Dendritic cell treated with granulocyte-macrophage colony-stimulating factor and Interleukin-4, amounts not matched to agents 40 ng/mL and 50 ng/mL, for 4 days (primary cell): ENCODE measurements around the gene ARHGAP23.

Experiments
- H3K27ac Mint-ChIP-seq: one replicate; pipeline ENCODE4 v1.8.0; 2022; ENCODE audit warnings: mild to moderate bottlenecking, mixed read lengths
- H3K27me3 Mint-ChIP-seq: one replicate; pipeline ENCODE4 v1.8.0; 2022; ENCODE audit warnings: mild to moderate bottlenecking, mixed read lengths
- H3K36me3 Mint-ChIP-seq: one replicate; pipeline ENCODE4 v1.8.0; 2022; ENCODE audit warnings: low read depth, mixed read lengths
- H3K4me1 Mint-ChIP-seq: one replicate; pipeline ENCODE4 v1.8.0; 2022; ENCODE audit warnings: low read depth, mixed read lengths
- H3K4me3 Mint-ChIP-seq: one replicate; pipeline ENCODE4 v1.8.0; 2022; ENCODE audit warnings: mild to moderate bottlenecking, moderate library complexity, mixed read lengths
- H3K9me3 Mint-ChIP-seq: one replicate; pipeline ENCODE4 v1.8.0; 2022; ENCODE audit warnings: mixed read lengths
- intact Hi-C: fragments of 100-400 bp; cut with micrococcal nuclease; formaldehyde crosslinking; loops from one replicate; pipeline ENCODE4 v1.15.0; 2022

Gene ARHGAP23

DNA sequence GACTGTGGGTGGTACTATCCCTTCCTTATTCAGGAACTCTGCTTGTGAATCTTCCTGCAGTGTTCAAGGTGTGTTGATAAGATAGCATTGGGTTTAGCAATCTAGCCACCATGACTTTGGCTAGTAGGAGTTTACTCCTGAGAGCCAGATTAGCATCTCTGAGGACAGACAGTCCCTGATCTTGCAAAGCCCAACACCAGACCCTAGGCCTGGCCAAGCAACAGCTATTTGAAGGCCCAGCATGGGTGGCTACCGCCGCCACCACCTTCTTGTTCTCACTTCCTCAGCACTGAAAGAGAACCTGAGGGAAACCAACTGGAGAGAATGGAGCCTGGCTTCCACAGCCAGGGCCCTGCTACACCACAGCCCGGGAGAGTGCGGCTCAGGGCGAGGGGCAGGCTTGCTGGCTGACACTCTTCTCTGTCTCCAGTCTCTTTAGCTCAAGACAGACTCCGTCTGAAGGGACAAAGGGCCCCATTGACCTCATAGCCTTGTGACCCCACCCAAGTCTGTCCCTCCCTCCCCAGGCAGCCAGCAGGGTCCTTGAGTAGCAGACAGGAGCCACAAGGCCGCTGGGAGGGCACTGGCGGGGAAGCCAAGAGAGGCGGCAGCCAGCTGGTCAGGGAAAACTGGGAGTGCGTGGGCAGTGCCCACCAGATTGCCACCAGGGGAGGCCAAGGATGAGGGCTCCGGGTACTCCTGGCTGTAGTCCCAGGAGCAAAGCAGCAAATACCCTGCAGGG, 10.9 kb upstream of the ARHGAP23 start:
- Mint-ChIP-seq H3K4me1 (peaks cover 30% of the 10 kb centered on the region), H3K27ac (no peak overlapping the region), H3K36me3 (no peaks in the 10 kb centered on the region), H3K27me3 (peaks cover 60% of the 10 kb centered on the region), H3K9me3 (no peaks in the 10 kb centered on the region), H3K4me3 (no peak overlapping the region)
- intact Hi-C loops, result no loop called here

- Mint-ChIP-seq H3K4me3 (no peak overlapping the region), H3K27me3 (peaks cover 68% of the 10 kb centered on the region), H3K4me1 (peaks cover 30% of the 10 kb centered on the region)
Observed at GRCh38 chr17:38418062-38418692, 10.1 kb upstream of the ARHGAP23 start.

GRCh38 chr17:38418693-38419507, 9.4 kb upstream of the ARHGAP23 start:
- Mint-ChIP-seq H3K4me3 (no peak overlapping the region), H3K27ac (peak overlapping the region; percentile 26), H3K27me3 (peaks cover 74% of the 10 kb centered on the region), H3K36me3 (no peaks in the 10 kb centered on the region), H3K4me1 (peaks cover 31% of the 10 kb centered on the region), H3K9me3 (no peaks in the 10 kb centered on the region)
- intact Hi-C loops, result no loop called here

More at GRCh38 chr17:38418062-38418692, 10.1 kb upstream of the ARHGAP23 start:
- intact Hi-C loops, result no loop called here
- no peaks in the 10 kb centered on the region for H3K36me3 Mint-ChIP-seq
- H3K9me3 Mint-ChIP-seq, result no peaks in the 10 kb centered on the region
- no peak overlapping the region for H3K27ac Mint-ChIP-seq

- Mint-ChIP-seq H3K9me3 (no peaks in the 10 kb centered on the region), H3K4me1 (peaks cover 37% of the 10 kb centered on the region), H3K36me3 (no peaks in the 10 kb centered on the region), H3K27ac (no peak overlapping the region), H3K4me3 (no peak overlapping the region), H3K27me3 (peaks cover 80% of the 10 kb centered on the region)
- intact Hi-C loops, result no loop called here
Observed at GRCh38 chr17:38419508-38419981, 8.7 kb upstream of the ARHGAP23 start.

DNA sequence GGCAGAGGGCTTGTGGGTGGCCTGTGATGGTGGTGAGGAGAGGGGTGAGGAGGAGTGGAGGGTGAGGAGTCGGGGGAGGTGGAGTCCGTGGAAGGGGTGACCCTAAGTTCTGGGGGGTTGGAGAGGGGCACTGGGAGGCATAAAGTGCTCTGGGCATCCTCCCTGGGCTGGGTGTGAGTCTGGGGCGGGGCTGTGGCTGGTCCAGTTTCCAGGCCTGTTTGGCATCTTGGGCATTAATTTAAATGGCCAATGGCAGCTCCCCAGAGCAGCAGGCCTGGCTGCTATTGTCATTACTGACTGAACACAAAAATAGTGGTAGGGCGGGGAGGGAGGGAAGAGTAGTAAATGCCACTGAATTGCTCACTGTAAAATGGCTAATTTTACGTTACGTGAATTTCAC, 7.7 kb upstream of the ARHGAP23 start:
- no peaks in the 10 kb centered on the region for H3K36me3 Mint-ChIP-seq
- no peaks in the 10 kb centered on the region for H3K9me3 Mint-ChIP-seq
- H3K27me3 Mint-ChIP-seq, result peaks cover 88% of the 10 kb centered on the region
- H3K4me1 Mint-ChIP-seq, result peaks cover 38% of the 10 kb centered on the region
- intact Hi-C loops, result loop anchor here (10.0 kb wide), 1 partner anchor 244 kb away; no protein-coding TSS in a partner anchor
- no peak overlapping the region for H3K27ac Mint-ChIP-seq
- no peak overlapping the region for H3K4me3 Mint-ChIP-seq

GRCh38 chr17:38421171-38421841, 7.0 kb upstream of the ARHGAP23 start:
- Mint-ChIP-seq H3K36me3 (no peaks in the 10 kb centered on the region), H3K9me3 (no peaks in the 10 kb centered on the region), H3K4me1 (peaks cover 39% of the 10 kb centered on the region), H3K27ac (no peak overlapping the region), H3K4me3 (no peak overlapping the region), H3K27me3 (peaks cover 88% of the 10 kb centered on the region)
- intact Hi-C loops, result loop anchor here (10.0 kb wide), 1 partner anchor 243 kb away; no protein-coding TSS in a partner anchor

DNA sequence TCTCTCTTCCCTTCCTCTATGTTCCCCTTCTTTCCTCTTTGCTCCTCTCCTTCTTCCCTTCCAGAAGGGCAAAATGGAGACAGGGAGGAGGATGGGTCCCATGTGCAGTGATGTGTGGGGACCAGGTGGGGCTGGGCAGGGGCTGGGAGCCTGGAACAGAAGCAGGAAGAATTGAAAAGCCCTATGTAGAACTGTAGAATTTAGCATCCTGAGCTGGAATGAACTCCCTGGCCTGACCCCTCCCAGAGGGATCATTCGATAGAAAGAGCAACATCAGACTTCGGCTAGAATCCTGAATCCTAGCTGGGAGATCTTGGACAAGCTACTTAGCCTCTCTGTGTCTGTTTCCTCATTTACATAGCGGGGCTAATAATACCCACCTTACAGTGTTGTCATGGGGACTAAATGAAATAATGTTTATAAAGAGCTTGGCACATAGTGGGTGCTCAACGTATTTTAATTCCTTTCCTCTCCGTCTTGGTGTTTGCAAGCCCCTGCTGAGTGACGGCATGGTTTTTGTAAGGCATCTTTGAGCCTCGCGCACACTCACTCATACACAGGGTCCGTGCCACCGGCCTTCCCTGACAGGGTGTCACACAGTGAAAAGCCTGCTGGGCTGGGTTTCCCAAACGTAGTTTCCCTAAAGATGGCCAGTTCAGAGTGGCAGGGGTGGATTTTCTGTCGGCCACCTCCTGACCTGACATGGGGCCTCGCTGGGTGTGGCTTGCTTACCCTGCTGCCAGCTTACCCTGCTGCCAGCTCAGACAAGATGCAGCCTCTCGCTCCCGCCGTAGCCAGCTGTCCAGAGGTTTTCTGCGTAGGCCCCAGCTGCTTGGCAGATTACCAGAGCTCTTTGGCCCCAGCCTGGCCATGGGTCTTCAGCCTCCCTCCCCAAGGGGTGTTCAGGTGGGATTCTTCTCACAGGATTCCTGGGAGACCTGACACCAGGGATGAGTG, 6.1 kb upstream of the ARHGAP23 start:
- no peak overlapping the region for H3K27ac Mint-ChIP-seq
- intact Hi-C loops, result loop anchor here (2.0 to 10.0 kb wide), 2 partner anchors 63 to 243 kb away; no protein-coding TSS in a partner anchor
- no peaks in the 10 kb centered on the region for H3K36me3 Mint-ChIP-seq
- H3K27me3 Mint-ChIP-seq, result peaks cover 86% of the 10 kb centered on the region
- no peaks in the 10 kb centered on the region for H3K9me3 Mint-ChIP-seq
- peaks cover 36% of the 10 kb centered on the region for H3K4me1 Mint-ChIP-seq
- H3K4me3 Mint-ChIP-seq, result no peak overlapping the region

DNA sequence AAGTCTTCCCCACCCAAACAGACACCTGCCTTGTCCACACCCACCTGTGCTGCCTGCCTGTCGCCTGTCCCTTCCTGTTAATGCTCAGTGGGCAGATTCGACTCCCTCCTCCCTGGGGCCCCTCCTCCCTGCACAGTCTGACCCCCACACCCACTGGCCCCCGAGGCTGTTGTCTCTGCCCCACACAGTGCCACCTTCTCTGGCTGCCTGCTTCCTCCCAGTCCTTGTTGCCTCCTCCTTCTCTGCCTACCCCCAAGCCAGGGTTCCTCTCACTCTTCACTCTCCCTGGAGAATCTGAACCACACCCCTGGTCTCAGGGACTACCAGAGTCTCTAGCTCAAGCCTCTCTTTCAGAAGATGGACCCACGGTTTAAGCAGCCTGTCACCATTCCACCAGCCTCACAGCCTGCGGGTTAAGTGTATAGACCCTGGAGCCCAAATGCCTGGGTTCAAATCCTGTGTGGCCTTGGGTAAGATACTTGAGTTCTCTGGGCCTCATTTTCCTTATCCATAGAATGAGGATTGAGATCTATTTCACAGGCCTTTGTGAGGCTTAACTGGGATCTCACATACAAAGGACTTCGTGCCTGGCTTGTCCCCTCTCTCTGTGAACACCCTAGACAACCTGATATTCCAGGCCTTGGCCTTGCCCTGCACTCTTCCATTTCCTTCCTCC, 3.8 kb upstream of the ARHGAP23 start:
- H3K4me1 Mint-ChIP-seq, result peaks cover 39% of the 10 kb centered on the region
- H3K27me3 Mint-ChIP-seq, result peaks cover 77% of the 10 kb centered on the region
- no peak overlapping the region for H3K4me3 Mint-ChIP-seq
- no peaks in the 10 kb centered on the region for H3K9me3 Mint-ChIP-seq
- peak overlapping the region; percentile 4 for H3K27ac Mint-ChIP-seq
- no peaks in the 10 kb centered on the region for H3K36me3 Mint-ChIP-seq
- intact Hi-C loops, result loop anchor here (10.0 kb wide), 1 partner anchor 240 kb away; no protein-coding TSS in a partner anchor

- H3K4me1 Mint-ChIP-seq, result peaks cover 45% of the 10 kb centered on the region
- intact Hi-C loops, result loop anchor here (10.0 kb wide), 1 partner anchor 240 kb away; no protein-coding TSS in a partner anchor
- peak overlapping the region; percentile 4 for H3K27ac Mint-ChIP-seq
- H3K9me3 Mint-ChIP-seq, result no peaks in the 10 kb centered on the region
- H3K4me3 Mint-ChIP-seq, result no peak overlapping the region
- peaks cover 76% of the 10 kb centered on the region for H3K27me3 Mint-ChIP-seq
- H3K36me3 Mint-ChIP-seq, result no peaks in the 10 kb centered on the region
Observed at GRCh38 chr17:38425031-38425430, 3.2 kb upstream of the ARHGAP23 start.

GRCh38 chr17:38425744-38426143, 2.5 kb upstream of the ARHGAP23 start:
- Mint-ChIP-seq H3K9me3 (no peaks in the 10 kb centered on the region), H3K4me1 (peaks cover 50% of the 10 kb centered on the region), H3K27ac (no peak overlapping the region), H3K27me3 (peaks cover 69% of the 10 kb centered on the region), H3K4me3 (no peak overlapping the region), H3K36me3 (no peaks in the 10 kb centered on the region)
- intact Hi-C loops, result loop anchor here (10.0 kb wide), 1 partner anchor 239 kb away; no protein-coding TSS in a partner anchor

- Mint-ChIP-seq H3K36me3 (no peaks in the 10 kb centered on the region), H3K27ac (no peak overlapping the region), H3K4me3 (no peak overlapping the region), H3K4me1 (peaks cover 50% of the 10 kb centered on the region), H3K9me3 (no peaks in the 10 kb centered on the region), H3K27me3 (peaks cover 65% of the 10 kb centered on the region)
- intact Hi-C loops, result loop anchor here (10.0 kb wide), 1 partner anchor 238 kb away; no protein-coding TSS in a partner anchor
Observed at GRCh38 chr17:38426441-38426840, 1.8 kb upstream of the ARHGAP23 start.
